WTC11 (cell line): ENCODE measurements around the gene KLRF2. TPM values are rescaled to one million over a fixed set of nuclear protein-coding genes. Genes with fewer than 3 reads are reported as not detected.
A peak's percentile ranks its signal among the peaks of the same experiment; 100 is the strongest.
"Not testable (repeated sequence)": the region's sequence is repeated elsewhere in the genome, so short reads cannot be mapped to it uniquely, and the experiment has no call there.

Source experiments
- ATAC-seq: fragments of 200-7000 bp; cut with Tn5 transposase; 2 replicates; pipeline ENCODE4 v1.10.0; 2021; ENCODE audit warnings: mild to moderate bottlenecking, moderate library complexity
- CTCF ChIA-PET: fragments of 300-600 bp; sonication (Branson Sonifier 250); formaldehyde crosslinking; loops from one replicate; lab custom pipeline; 2021; ENCODE audit warnings: antibody characterized with exemption; lab: Charles Lee
- POLR2A ChIA-PET: fragments of 350-600 bp; sonication (Branson Sonifier 250); formaldehyde crosslinking; loops from one replicate; lab custom pipeline; 2021; ENCODE audit warnings: antibody characterized with exemption; lab: Charles Lee
- DNase-seq: peaks from one replicate; pipeline ENCODE4 v3.0.0; 2021; ENCODE audit warnings: low spot score
- H3K27ac Mint-ChIP-seq: 2 replicates; pipeline ENCODE4 v1.8.0; 2021; ENCODE audit warnings: mixed read lengths
- H3K27me3 Mint-ChIP-seq: 2 replicates; pipeline ENCODE4 v1.8.0; 2021; ENCODE audit warnings: low read depth, mild to moderate bottlenecking, moderate library complexity, mixed read lengths
- H3K36me3 Mint-ChIP-seq: 2 replicates; pipeline ENCODE4 v1.8.0; 2021; ENCODE audit warnings: mixed read lengths
- H3K4me1 Mint-ChIP-seq: 2 replicates; pipeline ENCODE4 v1.8.0; 2022; ENCODE audit warnings: mixed read lengths
- H3K4me3 Mint-ChIP-seq: 2 replicates; pipeline ENCODE4 v1.8.0; 2021; ENCODE audit warnings: mild to moderate bottlenecking, moderate library complexity, mixed read lengths
- H3K9me3 Mint-ChIP-seq: 2 replicates; pipeline ENCODE4 v1.8.0; 2021; ENCODE audit warnings: mixed read lengths
- AFF4 ChIP-seq: sonication (generic); formaldehyde crosslinking; IDR thresholded peaks from 2 replicates; pipeline ENCODE4 v1.8.1; 2023; ENCODE audit warnings: mild to moderate bottlenecking, missing genetic modification reagents, borderline replicate concordance
- AR ChIP-seq: fragments of 250-450 bp; sonication (Bioruptor Pico); IDR thresholded peaks from 2 replicates; pipeline ENCODE4 v1.9.0; 2021; ENCODE audit warnings: mild to moderate bottlenecking
- ATF1 ChIP-seq: sonication (generic); formaldehyde crosslinking; IDR thresholded peaks from 2 replicates; pipeline ENCODE4 v1.8.1; 2023; ENCODE audit warnings: mild to moderate bottlenecking, moderate library complexity, missing genetic modification reagents
- ERG ChIP-seq: fragments of 250-450 bp; sonication (Bioruptor Pico); IDR thresholded peaks from 2 replicates; pipeline ENCODE4 v1.8.0; 2021; ENCODE audit warnings: mild to moderate bottlenecking
- ETV6 ChIP-seq: sonication (generic); formaldehyde crosslinking; IDR thresholded peaks from 2 replicates; pipeline ENCODE4 v1.8.1; 2022; ENCODE audit warnings: mild to moderate bottlenecking, missing genetic modification reagents
- FOXJ3 ChIP-seq: sonication (generic); formaldehyde crosslinking; IDR thresholded peaks from 2 replicates; pipeline ENCODE4 v1.9.0; 2021; ENCODE audit warnings: missing genetic modification reagents, mild to moderate bottlenecking, borderline replicate concordance
- GRHL2 ChIP-seq: fragments of 250-450 bp; sonication (Bioruptor Pico); IDR thresholded peaks from 2 replicates; pipeline ENCODE4 v1.8.0; 2022; ENCODE audit warnings: mild to moderate bottlenecking, moderate library complexity; ENCODE audit not compliant: insufficient replicate concordance, severe bottlenecking
- NFATC4 ChIP-seq: fragments of 250-450 bp; sonication (Bioruptor Pico); IDR thresholded peaks from 2 replicates; pipeline ENCODE4 v1.9.0; 2021; ENCODE audit warnings: mild to moderate bottlenecking
- PRDM15 ChIP-seq: sonication (generic); formaldehyde crosslinking; IDR thresholded peaks from 2 replicates; pipeline ENCODE4 v1.8.0; 2022; ENCODE audit warnings: missing genetic modification reagents
- TEAD1 ChIP-seq: sonication (generic); formaldehyde crosslinking; IDR thresholded peaks from 2 replicates; pipeline ENCODE4 v1.8.0; 2022; ENCODE audit warnings: mild to moderate bottlenecking, missing genetic modification reagents
- ZBTB21 ChIP-seq: sonication (generic); formaldehyde crosslinking; IDR thresholded peaks from 2 replicates; pipeline ENCODE4 v1.8.1; 2023; ENCODE audit warnings: mild to moderate bottlenecking, missing genetic modification reagents, borderline replicate concordance
- ZNF425 ChIP-seq: fragments of 250-450 bp; sonication (Bioruptor Pico); conservative IDR thresholded peaks from 2 replicates; pipeline ENCODE4 v1.9.0; 2021; ENCODE audit warnings: mild to moderate bottlenecking
- total RNA-seq: library from RNA; stranded (reverse); gene quantifications from 3 replicates; pipeline ENCODE4 v1.2.3, GENCODE V29; 2021

KLRF2 gene
- total RNA-seq, 1 experiment from 2014 or later, result not detected

- Mint-ChIP-seq H3K9me3 (peaks cover 6% of the 10 kb centered on the region), H3K4me3 (no peak overlapping the region), H3K4me1 (peaks cover 22% of the 10 kb centered on the region), H3K27ac (no peak overlapping the region), H3K36me3 (no peaks in the 10 kb centered on the region), H3K27me3 (no peaks in the 10 kb centered on the region; the same call in 1 of the 2 replicates)
- ATAC-seq, result no peak
- ChIA-PET CTCF (interaction anchor here (1.2 to 1.6 kb wide), 3 partner anchors 59 to 281 kb away, joined by 3 to 4 read pairs (median 4); no protein-coding TSS in a partner anchor), POLR2A (no interaction called here)
- TF ChIP-seq AR (CRISPR knock-in tag) (no peak), GRHL2 (CRISPR knock-in tag) (no peak), TEAD1 (CRISPR knock-in tag) (no peak), ERG (CRISPR knock-in tag) (no peak), ZBTB21 (CRISPR knock-in tag) (no peak), NFATC4 (CRISPR knock-in tag) (no peak), ATF1 (CRISPR knock-in tag) (no peak)
- DNase-seq, result no peak
Observed at GRCh38 chr12:9872742-9873141, 8.5 kb upstream of the KLRF2 start.

- CTCF ChIA-PET, POLR2A ChIA-PET, DNase-seq, H3K27ac Mint-ChIP-seq, H3K4me3 Mint-ChIP-seq, ATAC-seq, H3K9me3 Mint-ChIP-seq, H3K27me3 Mint-ChIP-seq, H3K36me3 Mint-ChIP-seq: not testable (repeated sequence)
- H3K4me1 Mint-ChIP-seq, result peaks cover 11% of the 10 kb centered on the region
Observed at GRCh38 chr12:9876120-9876519, 5.2 kb upstream of the KLRF2 start.

- H3K27ac Mint-ChIP-seq, result peak overlapping the region; percentile 46; the same call in 1 of the 2 replicates
- no peaks in the 10 kb centered on the region for H3K36me3 Mint-ChIP-seq
- ATAC-seq, result peak; percentile 46
- POLR2A ChIA-PET, result no interaction called here
- no peak overlapping the region for H3K4me3 Mint-ChIP-seq
- H3K27me3 Mint-ChIP-seq, result no peaks in the 10 kb centered on the region; the same call in 1 of the 2 replicates
- DNase-seq, result no peak
- CTCF ChIA-PET, result interaction anchor here (0.7 to 1.0 kb wide), 2 partner anchors 130 to 289 kb away, joined by 3 to 4 read pairs; no protein-coding TSS in a partner anchor
- H3K4me1 Mint-ChIP-seq, result peaks cover 15% of the 10 kb centered on the region
- peaks cover under 1% of the 10 kb centered on the region; the same call in 1 of the 2 replicates for H3K9me3 Mint-ChIP-seq
- TF ChIP-seq PRDM15 (CRISPR knock-in tag) (no peak), FOXJ3 (CRISPR knock-in tag) (no peak), ZNF425 (CRISPR knock-in tag) (no peak), AFF4 (CRISPR knock-in tag) (no peak), ETV6 (CRISPR knock-in tag) (no peak)
Observed at GRCh38 chr12:9880532-9881078, 684 bp upstream of the KLRF2 start.
